ENCODE measurements around the gene SPATA45.
"Not testable (repeated sequence)": the region's sequence is repeated elsewhere in the genome, so short reads cannot be mapped to it uniquely, and the experiment has no call there.

The SPATA45 gene

GRCh38 chr1:212858461-212859265 lies 11.2 kb upstream of the SPATA45 start:
- peak; percentile 20 for DNase-seq (ENCODE audit: insufficient read length)
- peak; percentile 14 for FAIRE-seq
- no peak for TF ChIP-seq POLR2AphosphoS5 (IDR thresholded peaks at IDR 0.05; ENCODE audit: low read depth, low read length)
- no peak for TF ChIP-seq TAF1 (IDR thresholded peaks at IDR 0.05; ENCODE audit: borderline replicate concordance, low read depth, low read length)
- no peak for TF ChIP-seq POLR2A (IDR thresholded peaks at IDR 0.05; ENCODE audit: low read depth, low read length)

DNA sequence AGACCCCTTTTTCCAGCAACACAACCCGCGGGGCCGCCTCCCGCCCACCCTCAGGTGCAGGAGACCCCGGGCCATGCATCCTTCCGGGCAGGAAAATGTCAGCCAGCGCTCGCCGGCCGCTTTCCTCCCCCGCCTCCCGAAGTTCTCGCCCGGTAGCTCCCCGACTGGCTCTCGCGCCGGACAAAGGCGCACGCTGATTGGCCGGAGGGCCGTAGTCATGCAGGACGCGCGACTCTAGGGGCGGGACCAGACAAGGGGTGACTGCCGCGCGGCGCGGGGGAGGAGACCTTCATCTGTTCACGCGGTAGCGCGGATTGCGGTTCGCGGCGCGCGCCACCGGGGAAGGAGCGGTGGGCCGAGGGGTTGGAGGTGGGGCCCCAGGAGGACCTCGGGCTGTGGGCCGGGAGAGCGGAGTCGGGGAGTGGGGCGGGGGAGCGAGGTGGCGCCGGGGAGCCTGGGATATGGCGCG lies 10.6 kb upstream of the SPATA45 start, which contains the start of gene FLVCR1:
Gene FLVCR1, plus strand, starts transcription at position 284 of the 469 bp plus-strand sequence. Its CDS starts 178 bp downstream, at position 462.
- peak; percentile 45; the same call in 1 of the 2 replicates for TF ChIP-seq POLR2AphosphoS5 (IDR thresholded peaks at IDR 0.05; ENCODE audit: low read depth, low read length)
- peak; percentile 74 for TF ChIP-seq POLR2A (IDR thresholded peaks at IDR 0.05; ENCODE audit: low read depth, low read length)
- TF ChIP-seq TAF1 (IDR thresholded peaks at IDR 0.05; ENCODE audit: borderline replicate concordance, low read depth, low read length), result peak; percentile 58; the same call in 1 of the 2 replicates
- DNase-seq (ENCODE audit: insufficient read length) (peak; percentile 96), FAIRE-seq (peak; percentile 97)

DNA sequence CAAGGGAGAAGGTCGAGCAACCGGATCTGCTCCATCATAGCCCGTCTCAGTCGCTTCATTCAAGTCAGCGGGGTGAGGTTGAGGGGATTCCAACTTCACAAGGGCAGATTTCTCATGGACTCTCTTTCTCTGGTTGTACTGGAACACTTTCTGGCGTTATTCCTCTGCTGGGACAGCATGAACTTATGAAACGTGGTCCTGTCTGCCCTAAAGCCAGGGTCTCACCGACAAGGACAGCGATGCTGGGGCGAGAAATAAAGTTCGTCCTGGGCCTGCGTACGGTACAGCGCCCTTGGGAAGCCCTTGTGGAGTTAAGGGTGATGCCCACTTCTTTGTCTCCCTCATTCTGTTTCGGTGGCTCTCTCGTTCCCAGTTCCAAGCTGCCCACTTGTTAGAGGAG lies 9.3 kb upstream of the SPATA45 start:
- FAIRE-seq, result peak; percentile 24
- DNase-seq (ENCODE audit: insufficient read length), result no peak
- TF ChIP-seq TAF1 (IDR thresholded peaks at IDR 0.05; ENCODE audit: borderline replicate concordance, low read depth, low read length) (no peak), POLR2A (IDR thresholded peaks at IDR 0.05; ENCODE audit: low read depth, low read length) (no peak), POLR2AphosphoS5 (IDR thresholded peaks at IDR 0.05; ENCODE audit: low read depth, low read length) (no peak)

- FAIRE-seq, result no peak
- no peak for DNase-seq (ENCODE audit: insufficient read length)
- TF ChIP-seq TAF1 (IDR thresholded peaks at IDR 0.05; ENCODE audit: borderline replicate concordance, low read depth, low read length) (no peak), POLR2AphosphoS5 (IDR thresholded peaks at IDR 0.05; ENCODE audit: low read depth, low read length) (no peak), POLR2A (IDR thresholded peaks at IDR 0.05; ENCODE audit: low read depth, low read length) (no peak)
These were observed 6.2 kb upstream of the SPATA45 start for GRCh38 chr1:212853658-212854057.

DNA sequence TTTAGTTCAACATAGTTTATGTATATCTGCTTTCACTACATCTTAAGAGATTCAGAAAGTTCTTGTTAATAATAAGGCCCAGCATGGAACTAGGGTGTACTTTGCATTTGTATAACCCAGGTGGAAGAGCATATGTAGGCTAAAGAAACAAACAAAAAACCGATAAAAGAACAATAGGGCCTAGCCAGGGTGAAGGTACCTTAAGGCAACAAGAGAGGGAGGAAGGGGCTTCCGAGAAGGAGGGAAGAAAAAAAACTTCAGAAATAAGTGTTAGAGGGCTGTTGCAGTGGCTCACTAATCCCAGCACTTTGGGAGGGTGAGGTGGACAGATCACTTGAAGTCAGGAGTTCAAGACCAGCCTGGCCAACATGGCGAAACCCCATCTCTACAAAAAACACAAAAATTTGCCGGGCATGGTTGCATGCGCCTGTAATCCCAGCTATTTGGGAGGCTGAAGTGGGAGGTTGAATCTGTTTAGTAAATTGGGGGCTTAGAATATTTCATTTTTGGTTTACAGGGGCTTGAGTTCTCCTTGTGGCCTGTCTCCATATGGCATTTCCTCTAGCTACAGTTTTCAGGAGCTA lies 4.7 kb upstream of the SPATA45 start:
- TF ChIP-seq TAF1 (IDR thresholded peaks at IDR 0.05; ENCODE audit: borderline replicate concordance, low read depth, low read length) (no peak), POLR2AphosphoS5 (IDR thresholded peaks at IDR 0.05; ENCODE audit: low read depth, low read length) (no peak), POLR2A (IDR thresholded peaks at IDR 0.05; ENCODE audit: low read depth, low read length) (no peak)
- FAIRE-seq (no peak), DNase-seq (ENCODE audit: insufficient read length) (no peak)

DNA sequence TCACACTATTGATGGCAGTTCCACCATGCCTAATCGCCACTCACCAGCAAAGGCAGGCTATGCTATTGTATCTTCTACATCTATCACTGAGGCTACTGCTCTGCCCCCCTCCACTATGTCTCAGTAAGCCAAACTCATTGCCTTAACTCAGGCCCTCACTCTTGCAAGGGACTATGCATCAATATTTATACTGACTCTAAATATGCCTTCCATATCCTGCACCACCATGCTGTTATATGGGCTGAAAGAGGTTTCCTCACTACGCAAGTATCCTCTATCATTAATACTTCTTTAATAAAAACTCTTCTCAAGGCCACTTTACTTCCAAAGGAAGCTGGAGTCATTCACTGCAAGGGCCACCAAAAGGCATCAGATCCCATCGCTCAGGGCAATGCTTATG lies 2.9 kb downstream of the SPATA45 start:
- FAIRE-seq; DNase-seq (ENCODE audit: insufficient read length): not testable (repeated sequence)

DNA sequence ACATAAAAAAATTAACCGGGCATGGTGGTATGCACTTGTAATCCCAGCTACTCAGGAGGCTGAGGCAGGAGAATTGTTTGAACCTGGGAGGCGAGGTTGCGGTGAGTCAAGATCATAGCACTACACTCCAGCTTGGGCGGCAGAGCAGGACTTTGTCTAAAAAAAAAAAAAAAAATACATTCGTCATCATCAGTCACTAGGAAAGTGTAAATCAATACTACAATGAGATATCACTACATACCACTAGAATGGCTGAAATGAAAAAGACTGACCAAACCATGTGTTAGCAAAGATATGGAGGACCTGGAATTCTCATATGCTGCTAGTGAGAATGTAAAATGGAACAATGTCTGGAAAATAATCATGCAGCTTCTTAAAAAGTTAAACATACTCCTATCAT lies 9.3 kb downstream of the SPATA45 start:
- no peak for FAIRE-seq
- DNase-seq (ENCODE audit: insufficient read length), result no peak
- no peak for TF ChIP-seq TAF1 (IDR thresholded peaks at IDR 0.05; ENCODE audit: borderline replicate concordance, low read depth, low read length)

DNA sequence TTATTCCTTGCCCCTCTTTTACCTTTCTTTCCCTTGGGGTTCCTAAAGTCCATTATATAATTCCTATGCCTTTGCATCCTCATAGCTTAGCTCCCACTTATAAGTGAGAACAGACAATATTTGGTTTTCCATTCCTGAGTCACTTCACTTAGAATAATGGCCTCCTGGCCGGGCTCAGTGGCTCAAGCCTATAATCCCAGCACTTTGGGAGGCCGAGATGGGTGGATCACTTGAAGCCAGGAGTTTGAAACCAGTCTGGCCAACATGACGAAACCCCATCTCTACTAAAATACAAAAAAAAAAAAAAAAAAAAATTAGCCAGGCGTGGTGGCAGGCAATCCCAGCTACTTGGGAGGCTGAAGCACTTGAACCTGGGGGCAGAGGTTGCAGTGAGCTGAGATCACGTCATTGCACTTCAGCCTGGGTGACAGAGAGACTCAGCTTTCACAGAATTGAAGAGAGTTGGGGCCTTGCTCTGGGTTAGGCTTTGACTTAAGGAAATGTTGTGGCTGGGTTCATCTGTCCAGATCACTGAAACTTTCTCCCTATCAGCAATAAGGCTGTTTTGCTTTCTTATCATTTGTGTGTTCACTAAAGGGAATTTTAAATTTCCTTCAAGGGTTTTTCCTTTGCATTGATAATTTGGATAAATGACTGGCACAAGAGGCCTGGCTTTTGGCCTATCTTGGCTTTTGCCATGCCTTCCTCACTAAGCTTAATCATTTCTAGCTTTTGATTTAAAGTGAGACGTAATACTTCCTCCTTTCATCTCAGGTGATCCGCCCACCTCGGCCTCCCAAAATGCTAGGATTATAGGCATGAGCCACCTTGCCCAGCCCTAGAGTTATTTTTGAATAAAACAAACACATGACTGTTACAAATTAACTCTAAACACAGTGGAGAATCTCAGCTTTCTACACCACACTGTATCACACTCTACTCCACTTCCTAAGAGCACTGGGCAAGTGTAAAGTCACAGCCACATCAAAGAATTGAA lies 13.9 kb downstream of the SPATA45 start:
- DNase-seq (ENCODE audit: insufficient read length), result not testable (repeated sequence)
- FAIRE-seq, result peak; percentile 73

GRCh38 chr1:212828395-212828794 lies 19.1 kb downstream of the SPATA45 start:
- DNase-seq (ENCODE audit: insufficient read length) (no peak), FAIRE-seq (no peak)
- TF ChIP-seq POLR2A (IDR thresholded peaks at IDR 0.05; ENCODE audit: low read depth, low read length), result no peak
- no peak for TF ChIP-seq TAF1 (IDR thresholded peaks at IDR 0.05; ENCODE audit: borderline replicate concordance, low read depth, low read length)
- no peak for TF ChIP-seq POLR2AphosphoS5 (IDR thresholded peaks at IDR 0.05; ENCODE audit: low read depth, low read length)

GRCh38 chr1:212827831-212828278 lies 19.6 kb downstream of the SPATA45 start:
- no peak for FAIRE-seq
- DNase-seq (ENCODE audit: insufficient read length), result no peak
- no peak for TF ChIP-seq POLR2A (IDR thresholded peaks at IDR 0.05; ENCODE audit: low read depth, low read length)
- TF ChIP-seq POLR2AphosphoS5 (IDR thresholded peaks at IDR 0.05; ENCODE audit: low read depth, low read length), result no peak
- no peak for TF ChIP-seq TAF1 (IDR thresholded peaks at IDR 0.05; ENCODE audit: borderline replicate concordance, low read depth, low read length)

GRCh38 chr1:212827171-212827776 lies 20.2 kb downstream of the SPATA45 start:
- FAIRE-seq, result no peak

More at GRCh38 chr1:212827171-212827776, 20.2 kb downstream of the SPATA45 start:
- TF ChIP-seq POLR2AphosphoS5 (IDR thresholded peaks at IDR 0.05; ENCODE audit: low read depth, low read length), result no peak
- no peak for TF ChIP-seq POLR2A (IDR thresholded peaks at IDR 0.05; ENCODE audit: low read depth, low read length)
- TF ChIP-seq TAF1 (IDR thresholded peaks at IDR 0.05; ENCODE audit: borderline replicate concordance, low read depth, low read length), result no peak
- DNase-seq (ENCODE audit: insufficient read length), result no peak
